Hepatocyte (in vitro differentiated cells): ENCODE results near the gene GUCD1.

ENCODE experiments used
- CTCF ChIP-seq: fragments of 200-600 bp; sonication (generic); IDR thresholded peaks from 2 replicates; pipeline ENCODE4 v1.5.1; 2016; ENCODE audit warnings: antibody characterized with exemption, mild to moderate bottlenecking; ENCODE audit not compliant: poor library complexity
- EZH2 ChIP-seq: fragments of 200-600 bp; sonication (generic); IDR thresholded peaks from 2 replicates; pipeline ENCODE4 v1.6.1; 2016; ENCODE audit warnings: antibody characterized with exemption, mild to moderate bottlenecking, borderline replicate concordance
- EZH2phosphoT487 ChIP-seq: fragments of 200-600 bp; sonication (generic); IDR thresholded peaks from one replicate; pipeline ENCODE4 v1.6.1; 2018; ENCODE audit warnings: antibody characterized with exemption, mild to moderate bottlenecking, low read depth, moderate library complexity; ENCODE audit not compliant: unreplicated experiment, severe bottlenecking

GRCh38 chr22:24583221-24584165 lies 28.6 kb upstream of the GUCD1 start:
- TF ChIP-seq EZH2 (no peak), CTCF (no peak), EZH2phosphoT487 (no peak)
